ENCODE data around the gene ENPP6.

Gene ENPP6

DNA sequence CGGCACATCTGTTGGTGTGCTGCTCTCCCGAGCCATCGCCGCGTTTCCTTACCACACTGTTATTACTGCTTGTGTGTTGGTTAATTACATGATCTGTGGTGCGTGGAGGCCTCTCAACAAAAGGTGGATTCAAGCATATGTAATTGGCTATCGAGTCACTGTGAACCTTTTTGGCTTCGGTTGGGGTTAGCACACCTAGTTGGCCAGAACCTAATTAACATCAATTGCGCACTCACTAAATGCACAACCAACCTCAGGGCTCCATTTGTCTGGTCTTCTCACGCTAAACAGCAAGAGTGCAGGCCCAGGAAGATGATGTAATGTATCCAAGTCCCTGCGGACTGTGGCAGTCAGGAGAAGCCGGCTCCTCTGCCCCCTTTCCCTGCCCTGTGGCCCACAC is 17.4 kb downstream of the ENPP6 start:
- Histone ChIP-seq H2AFZ (ENCODE audit: low read length) (no peak overlapping the region), H3K4me1 (ENCODE audit: insufficient read depth, low read length, poor library complexity, severe bottlenecking) (no peaks in the 10 kb centered on the region)
- TF ChIP-seq, protein P1, sequence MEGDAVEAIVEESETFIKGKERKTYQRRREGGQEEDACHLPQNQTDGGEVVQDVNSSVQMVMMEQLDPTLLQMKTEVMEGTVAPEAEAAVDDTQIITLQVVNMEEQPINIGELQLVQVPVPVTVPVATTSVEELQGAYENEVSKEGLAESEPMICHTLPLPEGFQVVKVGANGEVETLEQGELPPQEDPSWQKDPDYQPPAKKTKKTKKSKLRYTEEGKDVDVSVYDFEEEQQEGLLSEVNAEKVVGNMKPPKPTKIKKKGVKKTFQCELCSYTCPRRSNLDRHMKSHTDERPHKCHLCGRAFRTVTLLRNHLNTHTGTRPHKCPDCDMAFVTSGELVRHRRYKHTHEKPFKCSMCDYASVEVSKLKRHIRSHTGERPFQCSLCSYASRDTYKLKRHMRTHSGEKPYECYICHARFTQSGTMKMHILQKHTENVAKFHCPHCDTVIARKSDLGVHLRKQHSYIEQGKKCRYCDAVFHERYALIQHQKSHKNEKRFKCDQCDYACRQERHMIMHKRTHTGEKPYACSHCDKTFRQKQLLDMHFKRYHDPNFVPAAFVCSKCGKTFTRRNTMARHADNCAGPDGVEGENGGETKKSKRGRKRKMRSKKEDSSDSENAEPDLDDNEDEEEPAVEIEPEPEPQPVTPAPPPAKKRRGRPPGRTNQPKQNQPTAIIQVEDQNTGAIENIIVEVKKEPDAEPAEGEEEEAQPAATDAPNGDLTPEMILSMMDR (conservative IDR thresholded peaks at IDR 0.05; ENCODE audit: low read length) = no peak
- TF ChIP-seq EZH2phosphoT487 (IDR thresholded peaks at IDR 0.05; ENCODE audit: borderline replicate concordance) = no peak

DNA sequence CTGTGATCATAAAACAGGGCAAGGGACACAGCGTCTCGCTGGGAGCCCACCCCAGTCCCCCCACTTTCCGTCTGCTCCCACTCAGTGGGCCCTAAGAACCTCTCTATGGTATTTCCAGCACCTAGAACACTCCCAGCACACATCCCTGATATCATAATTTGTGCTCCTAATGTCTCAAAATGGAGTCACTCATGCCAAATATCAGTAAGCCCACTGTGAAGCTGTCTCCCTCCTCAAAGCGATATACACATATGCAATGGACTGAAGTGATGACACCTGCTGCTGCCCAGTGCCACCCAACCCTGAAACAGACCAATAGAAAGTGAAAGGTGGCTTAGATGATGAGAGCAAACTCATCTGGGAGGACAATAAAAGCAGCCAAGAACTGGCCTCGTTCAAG is 17.9 kb downstream of the ENPP6 start:
- H3K9me3 ChIP-seq (ENCODE audit: insufficient read depth, low read depth, low read length) = no peaks in the 10 kb centered on the region
- H2AFZ ChIP-seq (ENCODE audit: low read length) = no peak overlapping the region
- no peak overlapping the region for H3K4me2 ChIP-seq (ENCODE audit: low read depth, low read length, poor library complexity, severe bottlenecking)

More for the DNA sequence above, 17.4 kb downstream of the ENPP6 start:
- Histone ChIP-seq H3K9ac (ENCODE audit: low read depth, low read length, poor library complexity, severe bottlenecking) (no peak overlapping the region), H3K4me3 (ENCODE audit: low read length, poor library complexity, severe bottlenecking) (no peak overlapping the region), H3K9me3 (ENCODE audit: insufficient read depth, low read depth, low read length) (no peaks in the 10 kb centered on the region), H3K9me2 (replicated peaks; ENCODE audit: low read depth, low read length) (no peaks in the 10 kb centered on the region), H3F3A (ENCODE audit: low read depth) (no peaks in the 10 kb centered on the region), H3K27me3 (ENCODE audit: insufficient read depth, low read length, poor library complexity, severe bottlenecking) (no peaks in the 10 kb centered on the region), H3K4me2 (ENCODE audit: low read depth, low read length, poor library complexity, severe bottlenecking) (no peak overlapping the region), H4K20me1 (ENCODE audit: insufficient read depth, low read length, poor library complexity, severe bottlenecking) (no peaks in the 10 kb centered on the region), H3K79me2 (ENCODE audit: insufficient read depth, low read length) (no peaks in the 10 kb centered on the region), H3K36me3 (ENCODE audit: insufficient read depth, low read length) (no peaks in the 10 kb centered on the region)

DNA sequence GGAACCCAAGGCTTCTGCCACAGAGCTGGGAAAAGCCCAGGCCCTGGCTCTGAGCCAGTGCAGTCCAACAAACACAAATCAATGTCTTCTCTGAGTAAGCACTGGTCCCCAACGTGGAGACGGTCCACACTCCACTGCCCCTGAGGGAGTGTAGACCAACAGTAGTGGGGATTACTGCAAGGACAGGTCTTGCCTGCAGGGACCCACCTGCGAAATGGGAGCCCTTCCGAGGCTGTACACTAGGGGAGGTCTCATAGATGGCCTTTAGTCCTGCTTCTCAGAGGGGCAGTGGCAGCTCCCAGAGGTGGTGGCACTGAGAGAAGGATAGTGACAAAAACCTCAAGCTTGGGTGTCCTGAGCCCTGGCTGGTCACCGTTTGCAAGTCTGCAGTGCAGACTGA is 19.5 kb downstream of the ENPP6 start:
- H3K4me1 ChIP-seq (ENCODE audit: insufficient read depth, low read length, poor library complexity, severe bottlenecking) = no peaks in the 10 kb centered on the region
- H3K4me2 ChIP-seq (ENCODE audit: low read depth, low read length, poor library complexity, severe bottlenecking) = no peak overlapping the region
- TF ChIP-seq, protein P1 (conservative IDR thresholded peaks at IDR 0.05; ENCODE audit: low read length) = no peak
- TF ChIP-seq EZH2phosphoT487 (IDR thresholded peaks at IDR 0.05; ENCODE audit: borderline replicate concordance) = no peak
- H2AFZ ChIP-seq (ENCODE audit: low read length) = no peak overlapping the region
- H4K20me1 ChIP-seq (ENCODE audit: insufficient read depth, low read length, poor library complexity, severe bottlenecking) = no peaks in the 10 kb centered on the region
- H3K79me2 ChIP-seq (ENCODE audit: insufficient read depth, low read length) = no peaks in the 10 kb centered on the region
- no peaks in the 10 kb centered on the region for H3F3A ChIP-seq (ENCODE audit: low read depth)
- no peaks in the 10 kb centered on the region for H3K36me3 ChIP-seq (ENCODE audit: insufficient read depth, low read length)
- no peaks in the 10 kb centered on the region for H3K9me3 ChIP-seq (ENCODE audit: insufficient read depth, low read depth, low read length)
- no peaks in the 10 kb centered on the region for H3K27me3 ChIP-seq (ENCODE audit: insufficient read depth, low read length, poor library complexity, severe bottlenecking)
- no peaks in the 10 kb centered on the region for H3K9me2 ChIP-seq (replicated peaks; ENCODE audit: low read depth, low read length)
- no peak overlapping the region for H3K4me3 ChIP-seq (ENCODE audit: low read length, poor library complexity, severe bottlenecking)
- H3K9ac ChIP-seq (ENCODE audit: low read depth, low read length, poor library complexity, severe bottlenecking) = no peak overlapping the region

More for the DNA sequence above, 17.9 kb downstream of the ENPP6 start:
- Histone ChIP-seq H3K4me3 (ENCODE audit: low read length, poor library complexity, severe bottlenecking) (no peak overlapping the region), H3K79me2 (ENCODE audit: insufficient read depth, low read length) (no peaks in the 10 kb centered on the region), H3K9me2 (replicated peaks; ENCODE audit: low read depth, low read length) (no peaks in the 10 kb centered on the region), H3K36me3 (ENCODE audit: insufficient read depth, low read length) (no peaks in the 10 kb centered on the region), H4K20me1 (ENCODE audit: insufficient read depth, low read length, poor library complexity, severe bottlenecking) (no peaks in the 10 kb centered on the region), H3K4me1 (ENCODE audit: insufficient read depth, low read length, poor library complexity, severe bottlenecking) (no peaks in the 10 kb centered on the region), H3K27me3 (ENCODE audit: insufficient read depth, low read length, poor library complexity, severe bottlenecking) (no peaks in the 10 kb centered on the region), H3K9ac (ENCODE audit: low read depth, low read length, poor library complexity, severe bottlenecking) (no peak overlapping the region), H3F3A (ENCODE audit: low read depth) (no peaks in the 10 kb centered on the region)
- no peak for TF ChIP-seq EZH2phosphoT487 (IDR thresholded peaks at IDR 0.05; ENCODE audit: borderline replicate concordance)
- TF ChIP-seq, protein P1 (conservative IDR thresholded peaks at IDR 0.05; ENCODE audit: low read length) = no peak
